WERI-Rb-1 (cell line): ENCODE data around the gene MGARP.

Experiments used
- DNase-seq: peaks from one replicate; pipeline ENCODE4 v3.0.0-alpha.2; 2020
- H3K27ac ChIP-seq: fragments of 250-450 bp; sonication (Bioruptor Pico); 2 replicates; pipeline ENCODE4 v1.5.1; 2020; ENCODE audit warnings: mild to moderate bottlenecking, moderate library complexity
- H3K27me3 ChIP-seq: fragments of 250-450 bp; sonication (Bioruptor Pico); 2 replicates; pipeline ENCODE4 v1.5.1; 2021; ENCODE audit warnings: mild to moderate bottlenecking, low read depth, moderate library complexity; ENCODE audit not compliant: insufficient read depth, severe bottlenecking
- H3K36me3 ChIP-seq: fragments of 250-450 bp; sonication (Bioruptor Pico); 2 replicates; pipeline ENCODE4 v1.5.1; 2020; ENCODE audit warnings: mild to moderate bottlenecking, moderate library complexity
- H3K4me3 ChIP-seq: 2 replicates; pipeline ENCODE4 v1.5.1; 2011; ENCODE audit warnings: low read depth, mild to moderate bottlenecking, control low read depth, low read length
- H3K9me3 ChIP-seq: fragments of 250-450 bp; sonication (Bioruptor Pico); 2 replicates; pipeline ENCODE4 v1.5.1; 2021; ENCODE audit warnings: mild to moderate bottlenecking, moderate library complexity; ENCODE audit not compliant: severe bottlenecking
- CTCF ChIP-seq: IDR thresholded peaks from 2 replicates; pipeline ENCODE4 v1.5.1; 2011; ENCODE audit warnings: low read depth, mild to moderate bottlenecking, control low read depth, inconsistent platforms, low read length

Gene MGARP

GRCh38 chr4:139299536-139299935, 19.5 kb upstream of the MGARP start:
- DNase-seq: no peak
- Histone ChIP-seq H3K9me3 (peaks cover under 1% of the 10 kb centered on the region), H3K27me3 (no peaks in the 10 kb centered on the region), H3K27ac (no peak overlapping the region), H3K36me3 (peaks cover 26% of the 10 kb centered on the region), H3K4me3 (no peak overlapping the region)
- TF ChIP-seq CTCF: no peak

GRCh38 chr4:139297001-139297410, 17.0 kb upstream of the MGARP start:
- no peak for TF ChIP-seq CTCF
- Histone ChIP-seq H3K36me3 (peaks cover 28% of the 10 kb centered on the region), H3K27ac (no peak overlapping the region), H3K4me3 (no peak overlapping the region), H3K9me3 (no peaks in the 10 kb centered on the region), H3K27me3 (no peaks in the 10 kb centered on the region)
- no peak for DNase-seq

DNA sequence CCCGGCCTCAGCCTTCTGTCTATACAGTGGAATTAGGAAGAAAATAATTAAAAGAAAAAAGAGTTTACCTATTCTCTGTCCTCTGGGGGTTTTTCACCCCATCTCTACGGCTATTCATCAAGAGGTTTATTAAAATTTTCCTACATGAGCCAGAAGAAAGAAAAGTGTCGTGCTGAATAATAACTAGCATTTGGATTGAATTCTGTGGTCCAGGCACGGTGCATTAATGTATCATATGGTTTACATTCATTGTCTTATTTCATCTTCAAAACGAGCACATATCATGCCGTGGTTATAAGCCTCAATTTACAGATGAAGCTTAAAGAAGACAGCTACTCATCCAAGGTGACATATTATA, 15.9 kb upstream of the MGARP start:
- H3K27ac ChIP-seq: peak overlapping the region; percentile 91
- peak overlapping the region; percentile 86 for H3K4me3 ChIP-seq
- no peak for TF ChIP-seq CTCF

GRCh38 chr4:139295206-139295941, 15.3 kb upstream of the MGARP start:
- Histone ChIP-seq H3K4me3 (peak overlapping the region; percentile 86), H3K9me3 (no peaks in the 10 kb centered on the region), H3K27ac (peak overlapping the region; percentile 91), H3K27me3 (no peaks in the 10 kb centered on the region), H3K36me3 (peaks cover 30% of the 10 kb centered on the region)
- TF ChIP-seq CTCF: peak; percentile 98
- peak; percentile 99 for DNase-seq

More for the DNA sequence above, 15.9 kb upstream of the MGARP start:
- no peak for DNase-seq
- no peaks in the 10 kb centered on the region for H3K27me3 ChIP-seq
- no peaks in the 10 kb centered on the region for H3K9me3 ChIP-seq
- peaks cover 30% of the 10 kb centered on the region for H3K36me3 ChIP-seq

- Histone ChIP-seq H3K27ac (no peak overlapping the region), H3K9me3 (no peaks in the 10 kb centered on the region), H3K27me3 (no peaks in the 10 kb centered on the region), H3K36me3 (peaks cover 20% of the 10 kb centered on the region), H3K4me3 (no peak overlapping the region)
- no peak for DNase-seq
- no peak for TF ChIP-seq CTCF
These were observed 6.2 kb upstream of the MGARP start for GRCh38 chr4:139286186-139286698.

- H3K27me3 ChIP-seq: no peaks in the 10 kb centered on the region
- H3K36me3 ChIP-seq: no peaks in the 10 kb centered on the region
- no peak for DNase-seq
- TF ChIP-seq CTCF: no peak
- no peak overlapping the region for H3K4me3 ChIP-seq
- H3K9me3 ChIP-seq: no peaks in the 10 kb centered on the region
- H3K27ac ChIP-seq: no peak overlapping the region
These were observed 2.7 kb upstream of the MGARP start for GRCh38 chr4:139282721-139283075.
